K562 (cell line): ENCODE data around the gene DOCK7. TPM values are rescaled to one million over a fixed set of nuclear protein-coding genes. Genes with fewer than 3 reads are reported as not detected.

Experiments
- CXXC5 ChIP-seq: fragments of 250-450 bp; sonication (Bioruptor Pico); IDR thresholded peaks from 2 replicates; pipeline ENCODE4 v1.8.0; 2022; ENCODE audit warnings: inconsistent platforms, mild to moderate bottlenecking, moderate library complexity
- EHMT2 ChIP-seq: fragments of 450-650 bp; IDR thresholded peaks from 2 replicates; pipeline ENCODE4 v1.6.1; 2018; ENCODE audit warnings: antibody characterized with exemption
- IRF9 ChIP-seq: fragments of 450-650 bp; IDR thresholded peaks from 2 replicates; pipeline ENCODE4 v1.6.1; 2016; ENCODE audit warnings: missing biosample characterization, missing genetic modification characterization
- KLF1 ChIP-seq: fragments of 450-650 bp; IDR thresholded peaks from 2 replicates; pipeline ENCODE4 v1.6.1; 2016; ENCODE audit warnings: missing genetic modification characterization, missing compliant biosample characterization
- KLF6 ChIP-seq: fragments of 250-450 bp; sonication (Bioruptor Pico); IDR thresholded peaks from 2 replicates; pipeline ENCODE4 v1.4.0; 2020; ENCODE audit warnings: mild to moderate bottlenecking, moderate library complexity, borderline replicate concordance
- MCM3 ChIP-seq: fragments of 450-650 bp; IDR thresholded peaks from 2 replicates; pipeline ENCODE4 v1.6.1; 2016
- MYNN ChIP-seq, 2 experiments: sonication (generic); formaldehyde crosslinking in 1 of 2; IDR thresholded peaks; 2 replicates each; pipeline versions ENCODE4 v1.5.0 to v1.6.1; 2016 to 2020; ENCODE audit warnings: antibody characterized with exemption in 1 of 2, missing genetic modification reagents in 1 of 2
- NR2F6 ChIP-seq: fragments of 450-650 bp; formaldehyde crosslinking; IDR thresholded peaks from 2 replicates; pipeline ENCODE4 v1.4.0; 2020; ENCODE audit warnings: mild to moderate bottlenecking
- RHOXF2B ChIP-seq: fragments of 250-450 bp; sonication (Bioruptor Pico); conservative IDR thresholded peaks from 2 replicates; pipeline ENCODE4 v1.5.1; 2021
- RUNX1 ChIP-seq: sonication (generic); IDR thresholded peaks from 2 replicates; pipeline ENCODE4 v1.6.1; 2016; ENCODE audit warnings: antibody characterized with exemption, low read depth
- SIX5 ChIP-seq, 2 experiments: IDR thresholded peaks; 2 replicates each; pipeline ENCODE4 v1.6.1; 2011; ENCODE audit warnings: low read length in 2 of 2, borderline replicate concordance in 1 of 2, low read depth in 1 of 2, mild to moderate bottlenecking in 1 of 2, moderate library complexity in 1 of 2; ENCODE audit not compliant: insufficient read depth in 1 of 2
- SMARCA4 ChIP-seq: fragments of 450-650 bp; IDR thresholded peaks from 2 replicates; pipeline ENCODE4 v1.6.1; 2016
- SOX6 ChIP-seq: fragments of 450-650 bp; IDR thresholded peaks from 2 replicates; pipeline ENCODE4 v1.6.1; 2014; ENCODE audit warnings: mild to moderate bottlenecking
- TAF1 ChIP-seq: IDR thresholded peaks from 2 replicates; pipeline ENCODE4 v1.6.1; 2011; ENCODE audit warnings: mild to moderate bottlenecking, low read length, moderate library complexity; ENCODE audit not compliant: insufficient read depth, control insufficient read depth, severe bottlenecking; ENCODE audit errors: extremely low read depth
- TRIM24 ChIP-seq, 2 experiments: fragments of 450-650 bp; IDR thresholded peaks; 2 replicates each; pipeline ENCODE4 v1.6.1; 2016
- ZKSCAN3 ChIP-seq: fragments of 250-450 bp; sonication (Bioruptor Pico); IDR thresholded peaks from 2 replicates; pipeline ENCODE4 v1.4.0; 2020
- ZNF253 ChIP-seq: fragments of 250-450 bp; sonication (Bioruptor Pico); conservative IDR thresholded peaks from 2 replicates; pipeline ENCODE4 v1.6.1; 2021; ENCODE audit warnings: mild to moderate bottlenecking
- ZNF277 ChIP-seq: fragments of 250-450 bp; sonication (Bioruptor Pico); IDR thresholded peaks from 2 replicates; pipeline ENCODE4 v1.8.0; 2022; ENCODE audit warnings: inconsistent platforms, mild to moderate bottlenecking, moderate library complexity, borderline replicate concordance
- ZNF586 ChIP-seq: fragments of 450-650 bp; formaldehyde crosslinking; conservative IDR thresholded peaks from 2 replicates; pipeline ENCODE4 v1.4.0; 2020; ENCODE audit warnings: mild to moderate bottlenecking, moderate library complexity
- ZNF668 ChIP-seq: fragments of 250-450 bp; sonication (Bioruptor Pico); IDR thresholded peaks from 2 replicates; pipeline ENCODE4 v1.8.0; 2022; ENCODE audit warnings: mild to moderate bottlenecking, inconsistent platforms
- ZNF830 ChIP-seq: fragments of 250-450 bp; sonication (Bioruptor Pico); IDR thresholded peaks from 2 replicates; pipeline ENCODE4 v1.5.0; 2021; ENCODE audit warnings: mild to moderate bottlenecking
- polyA plus RNA-seq, 8 experiments: library from polyadenylated mRNA; depleted of rRNA in 4 of 8; stranded (reverse) in 5 of 8; unstranded in 3 of 8; fragments of >200 nt; fragmentation: Nextera tagmentation in 2 of 8; fragmentation: Illumina TruSeq in 1 of 8; extraction: Ambion mirVana in 2 of 8; extraction: Trizol in 1 of 8; gene quantifications; 2 replicates each; pipeline versions ENCODE4 v1.2.1 to v1.2.3, GENCODE V29; 2011 to 2014; ENCODE audit warnings: inconsistent platforms in 1 of 8, missing spikeins in 1 of 8
- total RNA-seq, 7 experiments: library from RNA; depleted of rRNA in 6 of 7; stranded (reverse); fragments of >200 nt in 6 of 7; fragmentation: Illumina TruSeq in 2 of 7; extraction: Trizol in 2 of 7; gene quantifications; 2 replicates each; pipeline versions ENCODE4 v1.2.1 to v1.2.3, GENCODE V29; 2011 to 2021; ENCODE audit warnings: low replicate concordance in 1 of 7
- TF ChIP-seq, protein P1 (sequence below): fragments of 250-450 bp; sonication (Bioruptor Pico); IDR thresholded peaks from 2 replicates; pipeline ENCODE4 v1.9.0; 2021; ENCODE audit warnings: mild to moderate bottlenecking, inconsistent platforms
- TF ChIP-seq, protein P2 (sequence below), 2 experiments: IDR thresholded peaks; 2 replicates each; pipeline ENCODE4 v1.6.1; 2012; ENCODE audit warnings: improper control_type of control experiment in 2 of 2, low read depth in 2 of 2, low read length in 2 of 2, borderline replicate concordance in 1 of 2

The DOCK7 gene
- total and polyA plus RNA-seq, 9 of the 15 experiments (the other 6 are each of a cell fraction or from before 2014, with no cell fraction given): 4.9 to 35.1 (median 12.6) TPM

- TF ChIP-seq, protein P1, sequence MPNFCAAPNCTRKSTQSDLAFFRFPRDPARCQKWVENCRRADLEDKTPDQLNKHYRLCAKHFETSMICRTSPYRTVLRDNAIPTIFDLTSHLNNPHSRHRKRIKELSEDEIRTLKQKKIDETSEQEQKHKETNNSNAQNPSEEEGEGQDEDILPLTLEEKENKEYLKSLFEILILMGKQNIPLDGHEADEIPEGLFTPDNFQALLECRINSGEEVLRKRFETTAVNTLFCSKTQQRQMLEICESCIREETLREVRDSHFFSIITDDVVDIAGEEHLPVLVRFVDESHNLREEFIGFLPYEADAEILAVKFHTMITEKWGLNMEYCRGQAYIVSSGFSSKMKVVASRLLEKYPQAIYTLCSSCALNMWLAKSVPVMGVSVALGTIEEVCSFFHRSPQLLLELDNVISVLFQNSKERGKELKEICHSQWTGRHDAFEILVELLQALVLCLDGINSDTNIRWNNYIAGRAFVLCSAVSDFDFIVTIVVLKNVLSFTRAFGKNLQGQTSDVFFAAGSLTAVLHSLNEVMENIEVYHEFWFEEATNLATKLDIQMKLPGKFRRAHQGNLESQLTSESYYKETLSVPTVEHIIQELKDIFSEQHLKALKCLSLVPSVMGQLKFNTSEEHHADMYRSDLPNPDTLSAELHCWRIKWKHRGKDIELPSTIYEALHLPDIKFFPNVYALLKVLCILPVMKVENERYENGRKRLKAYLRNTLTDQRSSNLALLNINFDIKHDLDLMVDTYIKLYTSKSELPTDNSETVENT (CRISPR knock-in tag): 0 out of 2 replicates have a peak, but pooled peaks have one; percentile 68
- no peak for TF ChIP-seq SIX5 (IDR thresholded peaks at IDR 0.05; ENCODE audit: borderline replicate concordance in 1 of 2, insufficient read depth in 1 of 2, low read depth in 1 of 2, low read length in 2 of 2)
- peak; percentile 95 for TF ChIP-seq TAF1
- no peak for TF ChIP-seq NR2F6 (CRISPR knock-in tag)
- no peak for TF ChIP-seq RHOXF2B (CRISPR knock-in tag)
- TF ChIP-seq, protein P2, sequence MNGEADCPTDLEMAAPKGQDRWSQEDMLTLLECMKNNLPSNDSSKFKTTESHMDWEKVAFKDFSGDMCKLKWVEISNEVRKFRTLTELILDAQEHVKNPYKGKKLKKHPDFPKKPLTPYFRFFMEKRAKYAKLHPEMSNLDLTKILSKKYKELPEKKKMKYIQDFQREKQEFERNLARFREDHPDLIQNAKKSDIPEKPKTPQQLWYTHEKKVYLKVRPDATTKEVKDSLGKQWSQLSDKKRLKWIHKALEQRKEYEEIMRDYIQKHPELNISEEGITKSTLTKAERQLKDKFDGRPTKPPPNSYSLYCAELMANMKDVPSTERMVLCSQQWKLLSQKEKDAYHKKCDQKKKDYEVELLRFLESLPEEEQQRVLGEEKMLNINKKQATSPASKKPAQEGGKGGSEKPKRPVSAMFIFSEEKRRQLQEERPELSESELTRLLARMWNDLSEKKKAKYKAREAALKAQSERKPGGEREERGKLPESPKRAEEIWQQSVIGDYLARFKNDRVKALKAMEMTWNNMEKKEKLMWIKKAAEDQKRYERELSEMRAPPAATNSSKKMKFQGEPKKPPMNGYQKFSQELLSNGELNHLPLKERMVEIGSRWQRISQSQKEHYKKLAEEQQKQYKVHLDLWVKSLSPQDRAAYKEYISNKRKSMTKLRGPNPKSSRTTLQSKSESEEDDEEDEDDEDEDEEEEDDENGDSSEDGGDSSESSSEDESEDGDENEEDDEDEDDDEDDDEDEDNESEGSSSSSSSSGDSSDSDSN (IDR thresholded peaks at IDR 0.05; ENCODE audit: borderline replicate concordance in 1 of 2, low read depth in 2 of 2, low read length in 2 of 2): no peak
- TF ChIP-seq ZNF830: 0 out of 2 replicates have a peak, but pooled peaks have one; percentile 88
- peak; percentile 32; the same call in 1 of the 2 replicates for TF ChIP-seq KLF6 (CRISPR knock-in tag)
- peak; percentile 93 for TF ChIP-seq CXXC5 (CRISPR knock-in tag)
- no peak for TF ChIP-seq ZNF277 (CRISPR knock-in tag)
- peak; percentile 67; the same call in 1 of the 2 replicates for TF ChIP-seq KLF1 (tag)
- TF ChIP-seq RUNX1: 0 out of 2 replicates have a peak, but pooled peaks have one; percentile 24
- no peak for TF ChIP-seq ZNF586 (CRISPR knock-in tag)
- TF ChIP-seq ZNF668: no peak
- TF ChIP-seq IRF9 (tag): no peak
- TF ChIP-seq MYNN (IDR thresholded peaks at IDR 0.05): no peak
- no peak for TF ChIP-seq MYNN (CRISPR knock-in tag; IDR thresholded peaks at IDR 0.05)
- no peak for TF ChIP-seq ZKSCAN3
- no peak; the same call in 1 of the 2 replicates for TF ChIP-seq SMARCA4
- no peak for TF ChIP-seq EHMT2
- TF ChIP-seq MCM3: no peak
- no peak for TF ChIP-seq ZNF253
- 0 out of 2 replicates have a peak, but pooled peaks have one; percentile 7 for TF ChIP-seq SOX6
- peak in 1 of 2 experiments; percentile 57; a peak in 1 of 4 replicates for TF ChIP-seq TRIM24 (IDR thresholded peaks at IDR 0.05)
These were observed 252.1 kb downstream of the DOCK7 start (continued) for GRCh38 chr1:62436039-62436465.
